PC-9 (cell line): ENCODE measurements around the gene PIAS1. TPM values are rescaled to one million over a fixed set of nuclear protein-coding genes. Genes with fewer than 3 reads are reported as not detected.

Experiments used
- BruUV-seq: library from RNA; stranded (reverse); fragments of 400-500 nt; replicated peaks from 2 replicates; lab custom pipeline; 2021; lab: Mats Ljungman, UMichigan
- CTCF ChIA-PET: fragments of 300-600 bp; sonication (Branson Sonifier 250); formaldehyde crosslinking; loops from one replicate; lab custom pipeline; 2022; ENCODE audit warnings: antibody characterized with exemption; lab: Charles Lee
- POLR2A ChIA-PET: fragments of 300-600 bp; sonication (Branson Sonifier 250); formaldehyde crosslinking; loops from one replicate; lab custom pipeline; 2022; ENCODE audit warnings: antibody characterized with exemption; ENCODE audit not compliant: unreplicated experiment; lab: Charles Lee
- DNase-seq, 2 experiments: peaks; one replicate each; pipeline versions ENCODE4 v3.0.0 to v3.0.0-alpha.2; 2015 to 2022; ENCODE audit warnings: mixed read lengths in 1 of 2
- H2AFZ ChIP-seq: fragments of 200-600 bp; sonication (generic); 2 replicates; pipeline ENCODE4 v1.8.1; 2017; ENCODE audit warnings: antibody characterized with exemption
- H3F3A ChIP-seq: fragments of 200-600 bp; sonication (generic); 2 replicates; pipeline ENCODE4 v1.8.1; 2017; ENCODE audit warnings: antibody characterized with exemption, mild to moderate bottlenecking, low read depth; ENCODE audit not compliant: insufficient read depth
- H3K27ac ChIP-seq: fragments of 200-600 bp; sonication (generic); 2 replicates; pipeline ENCODE4 v1.6.1; 2016; ENCODE audit warnings: mixed run types
- H3K27me3 ChIP-seq: fragments of 200-600 bp; sonication (generic); 2 replicates; pipeline ENCODE4 v1.6.1; 2016; ENCODE audit warnings: low read depth, mixed run types; ENCODE audit not compliant: insufficient read depth
- H3K36me3 ChIP-seq: fragments of 200-600 bp; sonication (generic); 2 replicates; pipeline ENCODE4 v1.6.1; 2016; ENCODE audit warnings: low read depth, mixed run types
- H3K4me1 ChIP-seq: fragments of 200-600 bp; sonication (generic); replicated peaks from 2 replicates; pipeline ENCODE4 v1.6.1; 2016; ENCODE audit warnings: mixed run types; ENCODE audit not compliant: insufficient read depth
- H3K4me2 ChIP-seq: fragments of 200-600 bp; sonication (generic); 2 replicates; pipeline ENCODE4 v1.6.1; 2017; ENCODE audit warnings: mixed run types
- H3K4me3 ChIP-seq: fragments of 200-600 bp; sonication (generic); 2 replicates; pipeline ENCODE4 v1.6.1; 2016; ENCODE audit warnings: mixed run types
- H3K79me2 ChIP-seq: fragments of 200-600 bp; sonication (generic); 2 replicates; pipeline ENCODE4 v1.6.1; 2017; ENCODE audit warnings: low read depth, mixed run types
- H3K9me2 ChIP-seq: fragments of 200-600 bp; sonication (generic); 2 replicates; pipeline ENCODE4 v1.8.1; 2017; ENCODE audit warnings: mild to moderate bottlenecking; ENCODE audit not compliant: insufficient read depth
- H3K9me3 ChIP-seq: fragments of 200-600 bp; sonication (generic); 2 replicates; pipeline ENCODE4 v1.8.1; 2016; ENCODE audit warnings: low read depth; ENCODE audit not compliant: insufficient read depth
- H4K20me1 ChIP-seq: fragments of 200-600 bp; sonication (generic); 2 replicates; pipeline ENCODE4 v1.8.1; 2017; ENCODE audit not compliant: insufficient read depth
- EZH2 ChIP-seq: fragments of 200-600 bp; sonication (generic); IDR thresholded peaks from 2 replicates; pipeline ENCODE4 v1.8.0; 2017; ENCODE audit warnings: antibody characterized with exemption, low read depth
- intact Hi-C: fragments of 100-400 bp; cut with micrococcal nuclease; formaldehyde crosslinking; loops from one replicate; pipeline ENCODE4 v1.10.0; 2022; ENCODE audit not compliant: unreplicated experiment
- total RNA-seq: library from RNA; stranded (reverse); gene quantifications from 2 replicates; pipeline ENCODE4 v1.2.3, GENCODE V29; 2021
- TF ChIP-seq, protein P1 (sequence below): fragments of 200-600 bp; sonication (generic); conservative IDR thresholded peaks from 2 replicates; pipeline ENCODE4 v1.6.1; 2017; ENCODE audit warnings: mixed run types, antibody characterized with exemption, mild to moderate bottlenecking, moderate library complexity

PIAS1 gene
- total RNA-seq, 1 experiment from 2014 or later, result 42.5 TPM

DNA sequence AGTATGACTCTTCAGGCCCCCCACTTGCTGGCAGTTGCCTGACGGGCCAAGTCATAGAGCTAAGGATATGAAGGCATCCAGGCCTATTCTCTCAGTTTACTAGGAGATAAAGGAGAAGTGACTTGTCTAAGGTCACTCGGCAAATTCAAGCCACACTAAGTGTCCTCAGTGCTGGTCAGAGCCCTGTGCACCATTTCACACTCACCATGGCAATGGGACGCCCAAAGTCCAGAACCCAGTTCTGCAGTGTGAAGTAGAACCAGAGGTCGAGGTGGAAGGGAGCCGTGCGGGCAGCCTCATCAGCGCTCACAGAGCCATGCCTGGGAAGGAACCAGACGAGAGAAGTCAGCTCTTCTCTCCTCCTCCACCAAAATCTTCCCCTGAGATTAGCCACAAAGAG, 164.2 kb downstream of the PIAS1 start:
- peaks cover 10% of the 10 kb centered on the region; the same call in 1 of the 2 replicates for H3K79me2 ChIP-seq
- no peaks in the 10 kb centered on the region for H3K27me3 ChIP-seq
- no peak overlapping the region for H3K27ac ChIP-seq
- no peaks in the 10 kb centered on the region for H4K20me1 ChIP-seq
- TF ChIP-seq EZH2, result no peak
- TF ChIP-seq, protein P1, sequence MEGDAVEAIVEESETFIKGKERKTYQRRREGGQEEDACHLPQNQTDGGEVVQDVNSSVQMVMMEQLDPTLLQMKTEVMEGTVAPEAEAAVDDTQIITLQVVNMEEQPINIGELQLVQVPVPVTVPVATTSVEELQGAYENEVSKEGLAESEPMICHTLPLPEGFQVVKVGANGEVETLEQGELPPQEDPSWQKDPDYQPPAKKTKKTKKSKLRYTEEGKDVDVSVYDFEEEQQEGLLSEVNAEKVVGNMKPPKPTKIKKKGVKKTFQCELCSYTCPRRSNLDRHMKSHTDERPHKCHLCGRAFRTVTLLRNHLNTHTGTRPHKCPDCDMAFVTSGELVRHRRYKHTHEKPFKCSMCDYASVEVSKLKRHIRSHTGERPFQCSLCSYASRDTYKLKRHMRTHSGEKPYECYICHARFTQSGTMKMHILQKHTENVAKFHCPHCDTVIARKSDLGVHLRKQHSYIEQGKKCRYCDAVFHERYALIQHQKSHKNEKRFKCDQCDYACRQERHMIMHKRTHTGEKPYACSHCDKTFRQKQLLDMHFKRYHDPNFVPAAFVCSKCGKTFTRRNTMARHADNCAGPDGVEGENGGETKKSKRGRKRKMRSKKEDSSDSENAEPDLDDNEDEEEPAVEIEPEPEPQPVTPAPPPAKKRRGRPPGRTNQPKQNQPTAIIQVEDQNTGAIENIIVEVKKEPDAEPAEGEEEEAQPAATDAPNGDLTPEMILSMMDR, result no peak
- no peaks in the 10 kb centered on the region for H3K36me3 ChIP-seq
- no peak overlapping the region for H2AFZ ChIP-seq
- BruUV-seq, result no TSS peak
- no peak overlapping the region for H3K4me2 ChIP-seq
- DNase-seq, result no peak
- intact Hi-C loops, result no loop called here
- no peaks in the 10 kb centered on the region for H3K9me3 ChIP-seq
- H3K4me1 ChIP-seq, result no peaks in the 10 kb centered on the region
- H3F3A ChIP-seq, result no peaks in the 10 kb centered on the region
- no peaks in the 10 kb centered on the region for H3K9me2 ChIP-seq
- ChIA-PET CTCF (no interaction called here), POLR2A (no interaction called here)
- H3K4me3 ChIP-seq, result no peak overlapping the region

DNA sequence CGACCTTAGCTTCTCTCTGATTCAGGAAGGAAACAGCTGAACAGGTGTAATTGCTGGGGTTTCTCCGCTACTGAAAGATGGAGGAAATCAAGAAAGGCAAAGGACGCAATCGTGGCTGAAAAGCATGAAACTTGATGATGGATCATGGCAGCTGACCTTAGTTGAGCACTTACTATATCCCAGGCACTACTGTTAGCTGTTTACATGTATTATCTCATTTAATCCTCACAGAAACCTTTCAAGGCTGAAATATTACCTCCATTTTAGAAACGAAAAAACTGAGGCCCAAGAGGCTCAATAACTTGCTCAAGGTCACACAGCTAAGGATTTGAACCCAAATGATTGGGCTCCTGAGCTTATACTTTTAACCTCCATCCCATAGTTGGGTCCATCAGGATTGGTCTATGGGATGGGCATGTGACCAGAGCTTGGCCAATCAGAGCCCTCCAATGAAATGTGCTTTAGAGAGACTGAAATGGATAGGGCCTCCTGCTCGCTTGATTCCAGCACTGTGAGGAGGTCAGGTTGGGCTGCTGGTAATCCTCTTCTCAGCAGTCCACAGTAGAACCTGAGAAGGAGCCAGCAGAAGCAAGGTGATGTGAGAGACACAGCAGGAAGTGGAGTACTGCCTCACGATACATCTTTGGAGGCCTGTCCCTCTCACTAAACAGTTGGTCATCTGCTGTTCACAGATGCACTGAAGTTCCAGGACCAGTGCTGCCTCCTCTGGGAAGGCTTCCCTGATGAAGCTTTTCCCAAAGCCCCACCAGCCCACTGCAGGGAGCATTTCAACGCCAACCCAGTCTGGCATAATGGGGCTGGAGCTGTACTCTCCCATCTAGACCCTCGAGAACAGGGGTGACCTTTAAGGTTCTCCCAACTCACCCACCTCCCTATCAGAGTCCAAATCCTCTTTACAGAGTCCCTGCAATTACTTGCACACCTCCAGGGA, 165.0 kb downstream of the PIAS1 start:
- DNase-seq, result no peak
- Histone ChIP-seq H3K79me2 (peaks cover 17% of the 10 kb centered on the region; the same call in 1 of the 2 replicates), H3F3A (no peaks in the 10 kb centered on the region), H3K4me3 (no peak overlapping the region), H3K36me3 (no peaks in the 10 kb centered on the region), H3K27ac (no peak overlapping the region), H4K20me1 (no peaks in the 10 kb centered on the region), H3K27me3 (no peaks in the 10 kb centered on the region), H3K9me2 (no peaks in the 10 kb centered on the region), H3K4me2 (no peak overlapping the region), H3K4me1 (no peaks in the 10 kb centered on the region), H2AFZ (no peak overlapping the region), H3K9me3 (no peaks in the 10 kb centered on the region)
- CTCF ChIA-PET, result no interaction called here
- TF ChIP-seq, protein P1, result no peak
- no peak for TF ChIP-seq EZH2
- no TSS peak for BruUV-seq
- POLR2A ChIA-PET, result no interaction called here
- intact Hi-C loops, result no loop called here

DNA sequence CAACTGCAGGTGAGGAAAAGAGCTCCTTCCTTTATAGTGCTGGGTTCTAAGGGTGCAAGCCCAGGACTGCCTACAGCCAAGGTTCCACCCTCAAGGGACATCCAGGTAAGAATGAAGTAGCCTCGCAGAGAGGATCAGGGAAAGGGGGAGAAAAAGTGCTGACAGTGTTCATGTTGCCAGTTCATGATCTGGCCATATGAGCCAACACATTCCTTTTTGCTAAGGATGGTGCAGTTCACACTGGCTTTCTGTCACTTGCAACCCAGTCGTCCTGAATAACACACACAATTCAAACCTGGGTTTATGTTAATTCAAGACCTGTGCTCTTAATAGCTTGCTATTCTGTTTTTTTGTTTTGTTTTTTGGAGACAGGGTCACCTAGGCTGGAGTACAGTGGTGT, 166.4 kb downstream of the PIAS1 start:
- Histone ChIP-seq H3K4me1 (no peaks in the 10 kb centered on the region), H3K4me2 (no peak overlapping the region), H2AFZ (no peak overlapping the region), H3K27ac (no peak overlapping the region), H3K4me3 (no peak overlapping the region), H3K9me2 (no peaks in the 10 kb centered on the region), H3F3A (peaks cover 3% of the 10 kb centered on the region; the same call in 1 of the 2 replicates), H3K79me2 (peaks cover 28% of the 10 kb centered on the region), H3K36me3 (no peaks in the 10 kb centered on the region), H3K9me3 (no peaks in the 10 kb centered on the region), H3K27me3 (no peaks in the 10 kb centered on the region), H4K20me1 (no peaks in the 10 kb centered on the region)
- no peak for TF ChIP-seq EZH2
- TF ChIP-seq, protein P1, result no peak
- intact Hi-C loops, result no loop called here
- no peak for DNase-seq
- BruUV-seq, result no TSS peak
- ChIA-PET CTCF (no interaction called here), POLR2A (no interaction called here)
